ENCODE data around the gene FFAR1.

GRCh38 chr19:35334144-35334753 is 13.5 kb upstream of the FFAR1 start:
- TF ChIP-seq CTCF (IDR thresholded peaks at IDR 0.05) (no peak), POLR2AphosphoS5 (IDR thresholded peaks at IDR 0.05) (no peak), EP300 (IDR thresholded peaks at IDR 0.05) (no peak)

Measured in gastroesophageal sphincter (tissue), 3 donors.